Karpas-422 (cell line): ENCODE results near the gene PCP4L1. TPM values are rescaled to one million over a fixed set of nuclear protein-coding genes. Genes with fewer than 3 reads are reported as not detected.

ENCODE experiments used
- DNase-seq: peaks from one replicate; pipeline ENCODE4 v3.0.0-alpha.2; 2015
- H2AFZ ChIP-seq: fragments of 200-600 bp; sonication (generic); 2 replicates; pipeline ENCODE4 v1.6.1; 2014; ENCODE audit warnings: antibody characterized with exemption, low read length, mixed read lengths
- H3K27ac ChIP-seq: fragments of 200-600 bp; sonication (generic); 2 replicates; pipeline ENCODE4 v1.5.1; 2014; ENCODE audit warnings: mild to moderate bottlenecking, low read length, moderate library complexity
- H3K27me3 ChIP-seq: fragments of 200-600 bp; sonication (generic); 2 replicates; pipeline ENCODE4 v1.6.1; 2014; ENCODE audit warnings: low read length, mixed read lengths
- H3K36me3 ChIP-seq: fragments of 200-600 bp; sonication (generic); 2 replicates; pipeline ENCODE4 v1.6.1; 2014; ENCODE audit warnings: low read length, mixed read lengths; ENCODE audit not compliant: insufficient read depth
- H3K4me1 ChIP-seq: fragments of 200-600 bp; sonication (generic); 2 replicates; pipeline ENCODE4 v1.6.1; 2014; ENCODE audit warnings: mild to moderate bottlenecking, low read length, mixed read lengths
- H3K4me2 ChIP-seq: fragments of 200-600 bp; sonication (generic); 2 replicates; pipeline ENCODE4 v1.6.1; 2014; ENCODE audit warnings: low read length, low read depth, mild to moderate bottlenecking; ENCODE audit not compliant: poor library complexity, severe bottlenecking
- H3K4me3 ChIP-seq: fragments of 200-600 bp; sonication (generic); 2 replicates; pipeline ENCODE4 v1.5.1; 2014; ENCODE audit warnings: mild to moderate bottlenecking, antibody characterized with exemption, low read length, mixed read lengths
- H3K79me2 ChIP-seq: fragments of 200-600 bp; sonication (generic); 2 replicates; pipeline ENCODE4 v1.6.1; 2014; ENCODE audit warnings: mild to moderate bottlenecking, low read length, mixed read lengths
- H3K9ac ChIP-seq: fragments of 200-600 bp; sonication (generic); 2 replicates; pipeline ENCODE4 v1.6.0; 2014; ENCODE audit warnings: low read length
- H3K9me2 ChIP-seq: fragments of 200-600 bp; sonication (generic), shearing (Covaris generic); replicated peaks from 2 replicates; pipeline ENCODE4 v1.6.0; 2014; ENCODE audit warnings: mild to moderate bottlenecking, low read length, moderate library complexity; ENCODE audit not compliant: insufficient read depth
- H3K9me3 ChIP-seq: fragments of 300-700, 200-600 bp; sonication (generic); 2 replicates; pipeline ENCODE4 v1.6.1; 2014; ENCODE audit warnings: low read length, mixed read lengths
- H4K20me1 ChIP-seq: fragments of 200-600 bp; sonication (generic); 2 replicates; pipeline ENCODE4 v1.6.1; 2014; ENCODE audit warnings: mild to moderate bottlenecking, antibody characterized with exemption, low read length, low read depth; ENCODE audit not compliant: insufficient read depth
- total RNA-seq: library from RNA; depleted of rRNA; stranded (reverse); fragments of >200 nt; shearing (Covaris generic); gene quantifications from 2 replicates; pipeline ENCODE4 v1.2.3, GENCODE V29; 2014; ENCODE audit warnings: low replicate concordance; rRNA removed

The PCP4L1 gene
- total RNA-seq, 1 experiment from 2014 or later, result not detected

GRCh38 chr1:161333166-161333565 is 74.6 kb downstream of the PCP4L1 start:
- DNase-seq, result peak; percentile 24
- Histone ChIP-seq H3K27ac (no peak overlapping the region), H3K9me3 (no peaks in the 10 kb centered on the region), H3K4me3 (no peak overlapping the region), H3K4me1 (no peaks in the 10 kb centered on the region), H3K9ac (no peak overlapping the region), H3K36me3 (peaks cover 16% of the 10 kb centered on the region; the same call in 1 of the 2 replicates), H4K20me1 (no peaks in the 10 kb centered on the region), H3K9me2 (no peaks in the 10 kb centered on the region), H3K79me2 (no peaks in the 10 kb centered on the region), H3K4me2 (no peak overlapping the region), H3K27me3 (no peaks in the 10 kb centered on the region), H2AFZ (no peak overlapping the region)

Other genes with a start within 250 kb of the PCP4L1 start
- gene F11R, start 237.6 kb upstream of the PCP4L1 start, total RNA-seq, result 0.36 and 6.5 TPM in 2 replicates
- gene TSTD1, start 219.8 kb upstream of the PCP4L1 start, total RNA-seq, result 16.0 and 32.3 TPM in 2 replicates
- 61.2 and 111 TPM in 2 replicates for gene USF1, start 212.8 kb upstream of the PCP4L1 start, total RNA-seq
- 36.5 and 59.6 TPM in 2 replicates for gene ARHGAP30, start 188.9 kb upstream of the PCP4L1 start, total RNA-seq
- gene NECTIN4, start 169.2 kb upstream of the PCP4L1 start, total RNA-seq, result not detected in 2 replicates
- 6.1 and 11.0 TPM in 2 replicates for gene KLHDC9, start 160.4 kb upstream of the PCP4L1 start, total RNA-seq
- gene PFDN2, start 140.7 kb upstream of the PCP4L1 start, total RNA-seq, result 34.1 and 71.0 TPM in 2 replicates
- gene NIT1, start 140.6 kb upstream of the PCP4L1 start, total RNA-seq, result 41.5 and 44.0 TPM in 2 replicates
- 24.2 and 25.6 TPM in 2 replicates for gene DEDD, start 126.1 kb upstream of the PCP4L1 start, total RNA-seq
- gene UFC1, start 104.8 kb upstream of the PCP4L1 start, total RNA-seq, result 72.5 and 100.0 TPM in 2 replicates
- 21.9 and 43.9 TPM in 2 replicates for gene USP21, start 99.2 kb upstream of the PCP4L1 start, total RNA-seq
- 37.0 and 60.8 TPM in 2 replicates for gene PPOX, start 92.3 kb upstream of the PCP4L1 start, total RNA-seq
- gene B4GALT3, start 81.2 kb upstream of the PCP4L1 start, total RNA-seq, result 34.9 and 54.7 TPM in 2 replicates
- gene ADAMTS4, start 59.7 kb upstream of the PCP4L1 start, total RNA-seq, result 0.15 TPM in 1 of 2 replicates, not detected in the other
- gene NDUFS2, start 56.4 kb upstream of the PCP4L1 start, total RNA-seq, result 134 and 167 TPM in 2 replicates
- gene FCER1G, start 43.5 kb upstream of the PCP4L1 start, total RNA-seq, result not detected in 2 replicates
- not detected in 2 replicates for gene APOA2, start 35.1 kb upstream of the PCP4L1 start, total RNA-seq
- 9.5 and 12.6 TPM in 2 replicates for gene TOMM40L, start 32.7 kb upstream of the PCP4L1 start, total RNA-seq
- gene NR1I3, start 20.5 kb upstream of the PCP4L1 start, total RNA-seq, result not detected in 2 replicates
- 4.0 and 6.9 TPM in 2 replicates for gene MPZ, start 51.2 kb downstream of the PCP4L1 start, total RNA-seq
- 14.2 and 48.8 TPM in 2 replicates for gene SDHC, start 55.6 kb downstream of the PCP4L1 start, total RNA-seq
- gene CFAP126, start 109.1 kb downstream of the PCP4L1 start, total RNA-seq, result not detected in 2 replicates
- gene FCGR2A, start 246.7 kb downstream of the PCP4L1 start, total RNA-seq, result 3.9 and 4.6 TPM in 2 replicates